Fibroblast of skin of scalp (primary cell): Measurements from ENCODE around the gene RNF214.
"Not testable (repeated sequence)": the region's sequence is repeated elsewhere in the genome, so short reads cannot be mapped to it uniquely, and the experiment has no call there.

Experiments used
- DNase-seq: peaks from one replicate; pipeline ENCODE4 v3.0.0-alpha.2; 2013

RNF214 gene

GRCh38 chr11:117318738-117319137 lies 86.3 kb downstream of the RNF214 start:
- no peak for DNase-seq

GRCh38 chr11:117319214-117319840 lies 86.9 kb downstream of the RNF214 start:
- DNase-seq: peak; percentile 94

GRCh38 chr11:117327255-117327566 lies 94.7 kb downstream of the RNF214 start:
- not testable (repeated sequence) for DNase-seq

GRCh38 chr11:117327567-117328374 lies 95.3 kb downstream of the RNF214 start, which contains the start of gene CEP164:
Gene CEP164 (plus strand): TSS chr11:117327854. CDS start chr11:117338587, 10,733 bp downstream.
- DNase-seq: peak; percentile 98

- DNase-seq: peak; percentile 28
Measured at GRCh38 chr11:117328375-117329010, 96.0 kb downstream of the RNF214 start.

- no peak for DNase-seq
Measured at GRCh38 chr11:117332843-117333242, 100.4 kb downstream of the RNF214 start.

GRCh38 chr11:117333917-117334316 lies 101.4 kb downstream of the RNF214 start:
- DNase-seq: no peak

- DNase-seq: no peak
Measured at GRCh38 chr11:117334896-117335295, 102.4 kb downstream of the RNF214 start.

- no peak for DNase-seq
Measured at GRCh38 chr11:117335399-117335798, 102.9 kb downstream of the RNF214 start.
